K562 (cell line): ENCODE measurements around the gene MVB12B.

Experiments used
- ELF4 ChIP-seq: fragments of 450-650 bp; formaldehyde crosslinking; IDR thresholded peaks from 2 replicates; pipeline ENCODE4 v1.4.0; 2022; ENCODE audit warnings: missing genetic modification characterization
- FOS ChIP-seq: IDR thresholded peaks from 3 replicates; pipeline ENCODE4 v1.6.1; 2011; ENCODE audit not compliant: insufficient read length; ENCODE audit errors: extremely low read depth
- GTF2F1 ChIP-seq: IDR thresholded peaks from 2 replicates; pipeline ENCODE4 v1.6.1; 2011; ENCODE audit warnings: low read depth, low read length, improper control_type of control experiment
- PATZ1 ChIP-seq: fragments of 250-450 bp; sonication (Bioruptor Pico); IDR thresholded peaks from 2 replicates; pipeline ENCODE4 v1.5.0; 2020; ENCODE audit warnings: mild to moderate bottlenecking, borderline replicate concordance
- ZNF780A ChIP-seq: fragments of 250-450 bp; sonication (Bioruptor Pico); IDR thresholded peaks from 2 replicates; pipeline ENCODE4 v1.5.0; 2021; ENCODE audit warnings: mild to moderate bottlenecking
- TF ChIP-seq, protein P1 (sequence below): sonication (generic); formaldehyde crosslinking; IDR thresholded peaks from 2 replicates; pipeline ENCODE4 v1.8.0; 2022; ENCODE audit warnings: mild to moderate bottlenecking, missing genetic modification reagents

GRCh38 chr9:126394802-126395201 is 68.2 kb downstream of the MVB12B start:
- no peak for TF ChIP-seq ZNF780A (CRISPR knock-in tag)
- no peak for TF ChIP-seq ELF4 (CRISPR knock-in tag)
- no peak for TF ChIP-seq FOS
- no peak for TF ChIP-seq GTF2F1
- no peak for TF ChIP-seq PATZ1 (CRISPR knock-in tag)
- TF ChIP-seq, protein P1, sequence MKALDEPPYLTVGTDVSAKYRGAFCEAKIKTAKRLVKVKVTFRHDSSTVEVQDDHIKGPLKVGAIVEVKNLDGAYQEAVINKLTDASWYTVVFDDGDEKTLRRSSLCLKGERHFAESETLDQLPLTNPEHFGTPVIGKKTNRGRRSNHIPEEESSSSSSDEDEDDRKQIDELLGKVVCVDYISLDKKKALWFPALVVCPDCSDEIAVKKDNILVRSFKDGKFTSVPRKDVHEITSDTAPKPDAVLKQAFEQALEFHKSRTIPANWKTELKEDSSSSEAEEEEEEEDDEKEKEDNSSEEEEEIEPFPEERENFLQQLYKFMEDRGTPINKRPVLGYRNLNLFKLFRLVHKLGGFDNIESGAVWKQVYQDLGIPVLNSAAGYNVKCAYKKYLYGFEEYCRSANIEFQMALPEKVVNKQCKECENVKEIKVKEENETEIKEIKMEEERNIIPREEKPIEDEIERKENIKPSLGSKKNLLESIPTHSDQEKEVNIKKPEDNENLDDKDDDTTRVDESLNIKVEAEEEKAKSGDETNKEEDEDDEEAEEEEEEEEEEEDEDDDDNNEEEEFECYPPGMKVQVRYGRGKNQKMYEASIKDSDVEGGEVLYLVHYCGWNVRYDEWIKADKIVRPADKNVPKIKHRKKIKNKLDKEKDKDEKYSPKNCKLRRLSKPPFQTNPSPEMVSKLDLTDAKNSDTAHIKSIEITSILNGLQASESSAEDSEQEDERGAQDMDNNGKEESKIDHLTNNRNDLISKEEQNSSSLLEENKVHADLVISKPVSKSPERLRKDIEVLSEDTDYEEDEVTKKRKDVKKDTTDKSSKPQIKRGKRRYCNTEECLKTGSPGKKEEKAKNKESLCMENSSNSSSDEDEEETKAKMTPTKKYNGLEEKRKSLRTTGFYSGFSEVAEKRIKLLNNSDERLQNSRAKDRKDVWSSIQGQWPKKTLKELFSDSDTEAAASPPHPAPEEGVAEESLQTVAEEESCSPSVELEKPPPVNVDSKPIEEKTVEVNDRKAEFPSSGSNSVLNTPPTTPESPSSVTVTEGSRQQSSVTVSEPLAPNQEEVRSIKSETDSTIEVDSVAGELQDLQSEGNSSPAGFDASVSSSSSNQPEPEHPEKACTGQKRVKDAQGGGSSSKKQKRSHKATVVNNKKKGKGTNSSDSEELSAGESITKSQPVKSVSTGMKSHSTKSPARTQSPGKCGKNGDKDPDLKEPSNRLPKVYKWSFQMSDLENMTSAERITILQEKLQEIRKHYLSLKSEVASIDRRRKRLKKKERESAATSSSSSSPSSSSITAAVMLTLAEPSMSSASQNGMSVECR (CRISPR knock-in tag), result no peak
